HL-60 (cell line): ENCODE data around the gene OTULINL.

Experiments
- CTCF ChIP-seq: IDR thresholded peaks from one replicate; pipeline ENCODE4 v1.5.1; 2011; ENCODE audit warnings: low read length, control low read depth, inconsistent platforms; ENCODE audit not compliant: insufficient read depth
- GABPA ChIP-seq: IDR thresholded peaks from 2 replicates; pipeline ENCODE4 v1.6.1; 2012; ENCODE audit warnings: low read depth
- POLR2AphosphoS5 ChIP-seq: IDR thresholded peaks from 2 replicates; pipeline ENCODE4 v1.6.1; 2012; ENCODE audit warnings: low read depth
- SPI1 ChIP-seq: IDR thresholded peaks from 2 replicates; pipeline ENCODE4 v1.6.1; 2012; ENCODE audit warnings: low read depth, mild to moderate bottlenecking, borderline replicate concordance
- TF ChIP-seq, protein P1 (sequence below): IDR thresholded peaks from 2 replicates; pipeline ENCODE4 v1.6.1; 2012; ENCODE audit warnings: low read depth; ENCODE audit not compliant: insufficient replicate concordance

DNA sequence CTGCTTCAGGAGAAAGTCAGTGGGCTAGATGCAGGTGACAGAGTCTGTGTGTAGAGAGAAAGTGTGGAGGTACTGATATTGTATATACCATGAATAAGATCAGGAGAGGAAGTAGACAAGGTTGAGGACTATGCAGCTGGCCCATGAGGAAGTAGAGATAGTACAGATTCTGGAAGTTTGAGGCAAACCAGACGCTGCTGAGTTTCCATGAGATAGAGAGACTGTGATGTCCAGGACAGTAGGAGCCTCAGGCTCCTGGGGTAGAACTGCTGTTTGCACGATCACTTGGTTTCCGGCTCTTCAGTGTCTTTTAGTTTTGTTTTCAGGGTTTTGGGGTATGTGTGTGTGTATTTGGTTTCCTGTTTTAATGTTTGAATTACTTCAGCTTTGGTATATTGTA is 13.6 kb downstream of the OTULINL start:
- TF ChIP-seq, protein P1, sequence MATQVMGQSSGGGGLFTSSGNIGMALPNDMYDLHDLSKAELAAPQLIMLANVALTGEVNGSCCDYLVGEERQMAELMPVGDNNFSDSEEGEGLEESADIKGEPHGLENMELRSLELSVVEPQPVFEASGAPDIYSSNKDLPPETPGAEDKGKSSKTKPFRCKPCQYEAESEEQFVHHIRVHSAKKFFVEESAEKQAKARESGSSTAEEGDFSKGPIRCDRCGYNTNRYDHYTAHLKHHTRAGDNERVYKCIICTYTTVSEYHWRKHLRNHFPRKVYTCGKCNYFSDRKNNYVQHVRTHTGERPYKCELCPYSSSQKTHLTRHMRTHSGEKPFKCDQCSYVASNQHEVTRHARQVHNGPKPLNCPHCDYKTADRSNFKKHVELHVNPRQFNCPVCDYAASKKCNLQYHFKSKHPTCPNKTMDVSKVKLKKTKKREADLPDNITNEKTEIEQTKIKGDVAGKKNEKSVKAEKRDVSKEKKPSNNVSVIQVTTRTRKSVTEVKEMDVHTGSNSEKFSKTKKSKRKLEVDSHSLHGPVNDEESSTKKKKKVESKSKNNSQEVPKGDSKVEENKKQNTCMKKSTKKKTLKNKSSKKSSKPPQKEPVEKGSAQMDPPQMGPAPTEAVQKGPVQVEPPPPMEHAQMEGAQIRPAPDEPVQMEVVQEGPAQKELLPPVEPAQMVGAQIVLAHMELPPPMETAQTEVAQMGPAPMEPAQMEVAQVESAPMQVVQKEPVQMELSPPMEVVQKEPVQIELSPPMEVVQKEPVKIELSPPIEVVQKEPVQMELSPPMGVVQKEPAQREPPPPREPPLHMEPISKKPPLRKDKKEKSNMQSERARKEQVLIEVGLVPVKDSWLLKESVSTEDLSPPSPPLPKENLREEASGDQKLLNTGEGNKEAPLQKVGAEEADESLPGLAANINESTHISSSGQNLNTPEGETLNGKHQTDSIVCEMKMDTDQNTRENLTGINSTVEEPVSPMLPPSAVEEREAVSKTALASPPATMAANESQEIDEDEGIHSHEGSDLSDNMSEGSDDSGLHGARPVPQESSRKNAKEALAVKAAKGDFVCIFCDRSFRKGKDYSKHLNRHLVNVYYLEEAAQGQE = no peak
- TF ChIP-seq CTCF = no peak
- peak; percentile 51; the same call in 1 of the 2 replicates for TF ChIP-seq GABPA
- TF ChIP-seq POLR2AphosphoS5 = peak; percentile 89
- TF ChIP-seq SPI1 = peak; percentile 93
